Neural crest cell (in vitro differentiated cells): ENCODE measurements around the gene SLC44A4. TPM values are rescaled to one million over a fixed set of nuclear protein-coding genes. Genes with fewer than 3 reads are reported as not detected.

Experiments
- DNase-seq: peaks from one replicate; pipeline ENCODE4 v3.0.0; 2021; ENCODE audit warnings: low read depth, mixed read lengths, low spot score
- H3K27ac Mint-ChIP-seq: one replicate; pipeline ENCODE4 v1.8.0; 2021; ENCODE audit warnings: mild to moderate bottlenecking, mixed read lengths; ENCODE audit not compliant: unreplicated experiment
- H3K27me3 Mint-ChIP-seq: 2 replicates; pipeline ENCODE4 v1.8.0; 2021; ENCODE audit warnings: low read depth, mild to moderate bottlenecking, mixed read lengths
- H3K36me3 Mint-ChIP-seq: 2 replicates; pipeline ENCODE4 v1.8.0; 2021; ENCODE audit warnings: low read depth, mild to moderate bottlenecking, mixed read lengths
- H3K4me1 Mint-ChIP-seq: 2 replicates; pipeline ENCODE4 v1.8.0; 2021; ENCODE audit warnings: mixed read lengths
- H3K4me3 Mint-ChIP-seq: one replicate; pipeline ENCODE4 v1.8.0; 2021; ENCODE audit warnings: mild to moderate bottlenecking, mixed read lengths
- H3K9me3 Mint-ChIP-seq: 2 replicates; pipeline ENCODE4 v1.8.0; 2021; ENCODE audit warnings: mixed read lengths
- total RNA-seq: library from RNA; stranded (reverse); gene quantifications from 2 replicates; pipeline ENCODE4 v1.2.1, GENCODE V29; 2021
- TF ChIP-seq, protein P1 (sequence below): fragments of 200-600 bp; sonication (generic); conservative IDR thresholded peaks from 2 replicates; pipeline ENCODE4 v1.5.0; 2021; ENCODE audit warnings: antibody characterized with exemption, mild to moderate bottlenecking

SLC44A4 gene
- total RNA-seq, 1 donor from 2014 or later = 0.84 TPM

DNA sequence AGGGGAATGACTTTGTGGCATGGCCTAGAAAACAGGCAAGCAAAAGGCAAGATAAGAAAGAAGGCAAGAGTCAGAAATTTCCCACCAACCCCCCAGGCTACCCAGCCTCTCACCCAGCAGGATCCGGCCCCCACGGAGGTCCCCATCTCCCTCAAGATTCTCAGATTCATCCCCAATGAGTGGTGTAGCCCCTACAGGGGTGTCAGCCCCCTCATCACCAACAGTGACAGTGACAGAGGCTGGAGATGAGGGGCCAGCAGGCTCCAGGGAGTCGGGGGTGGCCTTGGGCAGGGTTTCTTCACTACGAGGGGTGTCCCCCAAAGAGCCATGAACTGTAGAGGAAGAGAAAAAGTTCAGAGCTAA, 17.7 kb upstream of the SLC44A4 start:
- peak overlapping the region; percentile 91 for H3K4me3 Mint-ChIP-seq
- no peaks in the 10 kb centered on the region for H3K9me3 Mint-ChIP-seq
- H3K4me1 Mint-ChIP-seq = peaks cover 34% of the 10 kb centered on the region
- TF ChIP-seq, protein P1, sequence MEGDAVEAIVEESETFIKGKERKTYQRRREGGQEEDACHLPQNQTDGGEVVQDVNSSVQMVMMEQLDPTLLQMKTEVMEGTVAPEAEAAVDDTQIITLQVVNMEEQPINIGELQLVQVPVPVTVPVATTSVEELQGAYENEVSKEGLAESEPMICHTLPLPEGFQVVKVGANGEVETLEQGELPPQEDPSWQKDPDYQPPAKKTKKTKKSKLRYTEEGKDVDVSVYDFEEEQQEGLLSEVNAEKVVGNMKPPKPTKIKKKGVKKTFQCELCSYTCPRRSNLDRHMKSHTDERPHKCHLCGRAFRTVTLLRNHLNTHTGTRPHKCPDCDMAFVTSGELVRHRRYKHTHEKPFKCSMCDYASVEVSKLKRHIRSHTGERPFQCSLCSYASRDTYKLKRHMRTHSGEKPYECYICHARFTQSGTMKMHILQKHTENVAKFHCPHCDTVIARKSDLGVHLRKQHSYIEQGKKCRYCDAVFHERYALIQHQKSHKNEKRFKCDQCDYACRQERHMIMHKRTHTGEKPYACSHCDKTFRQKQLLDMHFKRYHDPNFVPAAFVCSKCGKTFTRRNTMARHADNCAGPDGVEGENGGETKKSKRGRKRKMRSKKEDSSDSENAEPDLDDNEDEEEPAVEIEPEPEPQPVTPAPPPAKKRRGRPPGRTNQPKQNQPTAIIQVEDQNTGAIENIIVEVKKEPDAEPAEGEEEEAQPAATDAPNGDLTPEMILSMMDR = no peak
- peak overlapping the region; percentile 43 for H3K27ac Mint-ChIP-seq
- H3K27me3 Mint-ChIP-seq = no peaks in the 10 kb centered on the region
- H3K36me3 Mint-ChIP-seq = peaks cover 13% of the 10 kb centered on the region
- DNase-seq = no peak

- TF ChIP-seq, protein P1 = no peak
- H3K4me1 Mint-ChIP-seq = peaks cover 13% of the 10 kb centered on the region
- no peak for DNase-seq
- H3K9me3 Mint-ChIP-seq = no peaks in the 10 kb centered on the region
- H3K27me3 Mint-ChIP-seq = no peaks in the 10 kb centered on the region
- H3K27ac Mint-ChIP-seq = no peak overlapping the region
- peak overlapping the region; percentile 58 for H3K4me3 Mint-ChIP-seq
- H3K36me3 Mint-ChIP-seq = peaks cover 26% of the 10 kb centered on the region
Observed at GRCh38 chr6:31892821-31893220, 14.0 kb upstream of the SLC44A4 start.

DNA sequence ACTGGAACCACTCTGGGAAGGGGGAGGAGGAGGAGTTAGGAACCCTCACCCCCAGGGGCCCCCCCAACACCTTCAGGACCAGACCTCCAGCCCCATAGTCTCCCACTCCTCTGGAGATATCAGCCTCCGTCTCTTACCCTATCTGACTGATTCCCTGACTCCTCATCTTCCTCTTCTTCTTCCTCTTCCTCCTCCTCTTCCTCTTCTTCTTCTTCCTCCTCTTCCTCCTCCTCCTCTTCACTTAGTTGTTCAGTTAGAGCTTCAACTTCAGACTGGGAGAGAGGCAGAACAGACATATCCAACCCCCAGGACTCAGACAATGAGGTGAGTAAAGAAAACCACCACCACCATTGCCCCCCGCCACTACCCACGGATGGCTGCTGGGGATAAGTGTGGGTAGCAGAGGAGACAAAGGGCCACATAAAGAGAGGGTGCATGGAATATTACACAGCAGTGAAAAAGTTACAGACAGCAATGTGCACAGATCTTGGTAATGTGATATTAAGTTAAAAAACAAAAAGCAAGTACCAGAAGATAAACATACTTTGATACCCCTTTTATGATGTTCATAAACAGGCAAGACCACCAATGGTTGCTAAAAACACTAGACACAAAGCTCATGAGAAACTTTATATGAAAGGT, 10.7 kb upstream of the SLC44A4 start:
- H3K9me3 Mint-ChIP-seq = no peaks in the 10 kb centered on the region
- no peak overlapping the region for H3K4me3 Mint-ChIP-seq
- TF ChIP-seq, protein P1 = no peak
- H3K27ac Mint-ChIP-seq = no peak overlapping the region
- peaks cover 34% of the 10 kb centered on the region for H3K36me3 Mint-ChIP-seq
- no peaks in the 10 kb centered on the region for H3K27me3 Mint-ChIP-seq
- H3K4me1 Mint-ChIP-seq = peaks cover 6% of the 10 kb centered on the region
- DNase-seq = no peak

DNA sequence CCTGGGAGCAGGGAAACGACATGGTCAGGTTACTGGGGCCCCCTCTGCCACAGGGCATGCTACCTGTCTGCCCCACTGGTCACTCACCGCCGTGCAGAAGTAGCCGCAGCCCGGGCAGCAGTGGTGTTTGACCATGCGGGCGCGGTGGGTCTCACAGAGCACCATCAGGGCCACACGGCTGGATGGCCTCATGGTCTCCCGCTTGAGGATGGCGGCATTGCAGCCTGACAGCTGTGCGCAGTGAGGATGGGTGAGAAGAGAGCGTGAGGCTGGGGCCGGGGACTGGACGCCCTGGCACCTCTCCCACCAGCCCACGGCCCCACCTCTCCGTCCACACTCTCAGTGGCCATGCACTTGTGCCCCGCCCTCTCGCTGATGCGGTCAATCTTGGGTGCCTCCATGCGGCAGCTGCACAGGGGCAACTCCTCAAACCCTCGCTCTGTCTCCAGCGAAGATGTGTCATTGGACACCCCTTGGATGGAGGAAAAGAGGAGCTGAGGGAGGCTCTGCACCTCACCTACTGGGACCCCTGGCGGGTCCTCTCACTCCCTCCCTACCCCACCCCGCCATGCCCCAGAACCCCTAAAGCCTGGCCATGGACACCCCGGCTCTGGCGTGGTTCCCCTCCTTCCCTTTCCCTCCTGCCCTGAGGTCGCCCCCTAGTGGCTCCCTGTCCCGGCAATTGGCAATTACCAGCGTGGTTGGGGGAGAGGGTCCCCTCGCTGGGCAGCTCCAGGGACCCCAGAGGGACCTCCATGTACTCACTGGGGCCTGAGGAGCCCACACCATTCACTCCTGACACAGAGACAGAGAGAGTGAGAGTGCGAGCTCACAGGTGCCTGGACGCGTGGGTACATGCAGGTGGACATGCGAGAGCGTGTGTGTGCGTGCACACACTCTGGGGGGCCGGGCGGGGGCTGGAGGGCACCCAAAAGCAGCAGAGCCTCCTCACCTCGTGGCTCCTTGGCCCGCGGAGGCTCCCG, 9.8 kb upstream of the SLC44A4 start:
- Mint-ChIP-seq H3K27me3 (no peaks in the 10 kb centered on the region), H3K27ac (peak overlapping the region; percentile 87), H3K4me1 (peaks cover 6% of the 10 kb centered on the region), H3K36me3 (peaks cover 33% of the 10 kb centered on the region), H3K9me3 (no peaks in the 10 kb centered on the region), H3K4me3 (no peak overlapping the region)
- TF ChIP-seq, protein P1 = peak; percentile 74
- DNase-seq = peak; percentile 54

- DNase-seq = no peak
- Mint-ChIP-seq H3K36me3 (peaks cover 26% of the 10 kb centered on the region), H3K27me3 (no peaks in the 10 kb centered on the region), H3K4me3 (no peak overlapping the region), H3K9me3 (no peaks in the 10 kb centered on the region), H3K4me1 (peaks cover 6% of the 10 kb centered on the region), H3K27ac (no peak overlapping the region)
- TF ChIP-seq, protein P1 = no peak
Observed at GRCh38 chr6:31887173-31888007, 8.6 kb upstream of the SLC44A4 start.
